Panc1 (cell line): ENCODE measurements around the gene MLLT10.

Source experiments
- CTCF ChIP-seq: fragments of 450-650 bp; IDR thresholded peaks from 2 replicates; pipeline ENCODE4 v1.5.1; 2017; ENCODE audit warnings: mild to moderate bottlenecking
- POLR2AphosphoS5 ChIP-seq: IDR thresholded peaks from 2 replicates; pipeline ENCODE4 v1.6.1; 2012; ENCODE audit warnings: mild to moderate bottlenecking, low read depth, low read length, moderate library complexity
- REST ChIP-seq, 2 experiments: IDR thresholded peaks; 2 replicates each; pipeline ENCODE4 v1.6.1; 2011 to 2012; ENCODE audit warnings: low read depth in 2 of 2, control low read depth in 1 of 2, low read length in 1 of 2, mild to moderate bottlenecking in 1 of 2, moderate library complexity in 1 of 2; ENCODE audit not compliant: insufficient read depth in 1 of 2
- SIN3A ChIP-seq: IDR thresholded peaks from 2 replicates; pipeline ENCODE4 v1.6.1; 2012; ENCODE audit warnings: low read depth, mild to moderate bottlenecking, low read length, moderate library complexity, borderline replicate concordance; ENCODE audit not compliant: insufficient read depth
- TCF7L2 ChIP-seq: IDR thresholded peaks from 2 replicates; pipeline ENCODE4 v1.6.1; 2011; ENCODE audit warnings: mild to moderate bottlenecking, low read depth, low read length, inconsistent platforms

DNA sequence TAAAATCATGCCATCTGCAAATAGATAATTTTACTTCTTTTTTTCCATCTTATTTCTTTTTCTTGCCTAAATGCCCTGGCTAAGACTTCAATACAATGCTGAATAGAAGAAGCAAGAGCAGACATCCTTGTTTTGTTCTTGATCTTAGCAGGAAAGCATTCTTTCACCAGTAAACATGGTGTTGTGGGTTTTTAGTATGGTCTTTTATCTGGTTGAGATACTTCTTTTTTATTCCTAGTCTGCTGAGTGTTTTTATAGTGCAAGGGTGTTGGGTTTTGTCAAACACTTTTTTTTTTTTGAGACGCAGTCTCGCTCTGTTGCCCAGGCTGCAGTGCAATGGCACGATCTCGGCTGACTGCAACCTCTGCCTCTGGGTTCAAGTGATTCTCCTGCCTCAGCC, 237.2 kb downstream of the MLLT10 start:
- TF ChIP-seq CTCF (no peak), POLR2AphosphoS5 (no peak), SIN3A (no peak), REST (IDR thresholded peaks at IDR 0.05; ENCODE audit: insufficient read depth in 1 of 2, low read depth in 2 of 2, low read length in 1 of 2) (no peak), TCF7L2 (no peak)
